Uterus (tissue), 4 donors: ENCODE results near the gene HCN2. TPM values are rescaled to one million over a fixed set of nuclear protein-coding genes. Genes with fewer than 3 reads are reported as not detected.

ENCODE experiments used
- DNase-seq, 2 donors: peaks; one replicate each; pipeline ENCODE4 v3.0.0-alpha.2; 2019 to 2020
- H3K27ac ChIP-seq, 2 donors: fragments of 200-600 bp; sonication (generic); 1 replicate in 1 of 2; 2 replicates in 1 of 2; pipeline ENCODE4 v1.5.1; 2016 to 2018
- H3K27me3 ChIP-seq, 2 donors: fragments of 200-600 bp; sonication (generic); one replicate each; pipeline ENCODE4 v1.5.1; 2018 to 2019; ENCODE audit warnings: control low read depth in 1 of 2
- H3K36me3 ChIP-seq, 2 donors: fragments of 200-600 bp; sonication (generic); one replicate each; pipeline ENCODE4 v1.5.1; 2019; ENCODE audit warnings: control low read depth in 1 of 2
- H3K4me1 ChIP-seq, 2 donors: fragments of 200-600 bp; sonication (generic); one replicate each; pipeline ENCODE4 v1.5.1; 2018 to 2019; ENCODE audit warnings: control low read depth in 1 of 2
- H3K4me3 ChIP-seq, 2 donors: fragments of 200-600 bp; sonication (generic); 1 replicate in 1 of 2; 2 replicates in 1 of 2; pipeline ENCODE4 v1.5.1; 2018 to 2019; ENCODE audit warnings: mild to moderate bottlenecking in 1 of 2
- H3K9me3 ChIP-seq, 2 donors: fragments of 200-600 bp; sonication (generic); one replicate each; pipeline ENCODE4 v1.5.1; 2019; ENCODE audit warnings: control low read depth in 1 of 2
- POLR2A ChIP-seq, 2 donors: fragments of 450-650 bp; IDR thresholded peaks; one replicate each; pipeline ENCODE4 v1.6.1; 2016; ENCODE audit warnings: antibody characterized with exemption in 2 of 2, mild to moderate bottlenecking in 1 of 2, moderate library complexity in 1 of 2
- intact Hi-C: fragments of 100-400 bp; cut with DNase I; formaldehyde crosslinking; loops from one replicate; pipeline ENCODE4 v1.15.1; 2023; ENCODE audit warnings: low total_unique reads
- total RNA-seq, 4 donors: library from RNA; depleted of rRNA in 3 of 4; stranded (reverse); fragments of >200 nt in 3 of 4; gene quantifications; one replicate each; pipeline versions ENCODE4 v1.1.0 to v1.2.4, GENCODE V29; 2014 to 2023
- TF ChIP-seq, protein P1 (sequence below), 4 experiments: fragments of 200-600 bp in 2 of 4; fragments of 450-650 bp in 2 of 4; sonication (generic) in 2 of 4; IDR thresholded peaks; one replicate each; pipeline ENCODE4 v1.5.1; 2016 to 2019; ENCODE audit warnings: antibody characterized with exemption in 4 of 4, mild to moderate bottlenecking in 2 of 4, moderate library complexity in 1 of 4
- donor health status: DM: yes; HTN: yes; CAD: no.

Gene HCN2
- total RNA-seq, 4 donors from 2014 or later, result 0.83 TPM; not detected in 3

DNA sequence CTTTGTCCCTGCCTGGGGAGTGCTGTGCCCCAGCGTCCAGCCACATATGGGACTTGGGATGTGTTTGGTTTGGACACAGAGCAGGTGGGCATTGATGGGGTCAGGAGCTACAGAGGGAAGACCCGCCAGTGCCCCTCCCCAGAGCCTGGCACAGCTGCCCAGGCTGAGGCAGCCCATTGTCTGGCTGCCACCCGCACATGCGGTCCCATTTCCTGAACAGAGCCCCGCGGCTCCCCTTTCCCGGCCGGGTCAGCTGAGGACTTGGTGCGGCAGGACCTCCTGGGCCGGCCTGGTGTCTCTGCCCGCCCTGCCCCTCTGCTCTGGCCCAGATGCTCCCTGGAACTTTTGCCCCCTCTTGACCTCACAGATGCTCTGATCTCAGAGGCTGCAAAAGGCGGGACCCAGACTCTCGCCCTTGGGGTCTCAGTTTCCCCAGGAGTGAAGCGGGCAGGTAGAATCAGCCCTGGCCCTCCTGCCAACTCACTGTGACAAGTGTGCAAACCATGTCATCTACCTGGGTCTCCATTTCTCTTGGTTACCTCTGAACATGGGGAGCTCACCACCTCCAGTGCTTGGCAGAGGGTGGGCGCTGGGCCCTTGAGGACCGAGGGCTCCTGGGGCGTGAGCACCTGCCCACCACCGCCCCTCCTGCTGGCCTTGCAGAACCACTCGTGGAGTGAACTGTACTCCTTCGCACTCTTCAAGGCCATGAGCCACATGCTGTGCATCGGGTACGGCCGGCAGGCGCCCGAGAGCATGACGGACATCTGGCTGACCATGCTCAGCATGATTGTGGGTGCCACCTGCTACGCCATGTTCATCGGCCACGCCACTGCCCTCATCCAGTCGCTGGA, 17.8 kb downstream of the HCN2 start:
- Histone ChIP-seq H3K9me3 (no peaks in the 10 kb centered on the region), H3K4me3 (no peak overlapping the region), H3K36me3 (no peaks in the 10 kb centered on the region), H3K27me3 (no peaks in the 10 kb centered on the region), H3K27ac (no peak overlapping the region), H3K4me1 (no peaks in the 10 kb centered on the region)
- DNase-seq, result no peak
- TF ChIP-seq, protein P1, sequence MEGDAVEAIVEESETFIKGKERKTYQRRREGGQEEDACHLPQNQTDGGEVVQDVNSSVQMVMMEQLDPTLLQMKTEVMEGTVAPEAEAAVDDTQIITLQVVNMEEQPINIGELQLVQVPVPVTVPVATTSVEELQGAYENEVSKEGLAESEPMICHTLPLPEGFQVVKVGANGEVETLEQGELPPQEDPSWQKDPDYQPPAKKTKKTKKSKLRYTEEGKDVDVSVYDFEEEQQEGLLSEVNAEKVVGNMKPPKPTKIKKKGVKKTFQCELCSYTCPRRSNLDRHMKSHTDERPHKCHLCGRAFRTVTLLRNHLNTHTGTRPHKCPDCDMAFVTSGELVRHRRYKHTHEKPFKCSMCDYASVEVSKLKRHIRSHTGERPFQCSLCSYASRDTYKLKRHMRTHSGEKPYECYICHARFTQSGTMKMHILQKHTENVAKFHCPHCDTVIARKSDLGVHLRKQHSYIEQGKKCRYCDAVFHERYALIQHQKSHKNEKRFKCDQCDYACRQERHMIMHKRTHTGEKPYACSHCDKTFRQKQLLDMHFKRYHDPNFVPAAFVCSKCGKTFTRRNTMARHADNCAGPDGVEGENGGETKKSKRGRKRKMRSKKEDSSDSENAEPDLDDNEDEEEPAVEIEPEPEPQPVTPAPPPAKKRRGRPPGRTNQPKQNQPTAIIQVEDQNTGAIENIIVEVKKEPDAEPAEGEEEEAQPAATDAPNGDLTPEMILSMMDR (IDR thresholded peaks at IDR 0.05), result no peak
- TF ChIP-seq POLR2A (IDR thresholded peaks at IDR 0.05), result no peak
- intact Hi-C loops, result no loop called here

DNA sequence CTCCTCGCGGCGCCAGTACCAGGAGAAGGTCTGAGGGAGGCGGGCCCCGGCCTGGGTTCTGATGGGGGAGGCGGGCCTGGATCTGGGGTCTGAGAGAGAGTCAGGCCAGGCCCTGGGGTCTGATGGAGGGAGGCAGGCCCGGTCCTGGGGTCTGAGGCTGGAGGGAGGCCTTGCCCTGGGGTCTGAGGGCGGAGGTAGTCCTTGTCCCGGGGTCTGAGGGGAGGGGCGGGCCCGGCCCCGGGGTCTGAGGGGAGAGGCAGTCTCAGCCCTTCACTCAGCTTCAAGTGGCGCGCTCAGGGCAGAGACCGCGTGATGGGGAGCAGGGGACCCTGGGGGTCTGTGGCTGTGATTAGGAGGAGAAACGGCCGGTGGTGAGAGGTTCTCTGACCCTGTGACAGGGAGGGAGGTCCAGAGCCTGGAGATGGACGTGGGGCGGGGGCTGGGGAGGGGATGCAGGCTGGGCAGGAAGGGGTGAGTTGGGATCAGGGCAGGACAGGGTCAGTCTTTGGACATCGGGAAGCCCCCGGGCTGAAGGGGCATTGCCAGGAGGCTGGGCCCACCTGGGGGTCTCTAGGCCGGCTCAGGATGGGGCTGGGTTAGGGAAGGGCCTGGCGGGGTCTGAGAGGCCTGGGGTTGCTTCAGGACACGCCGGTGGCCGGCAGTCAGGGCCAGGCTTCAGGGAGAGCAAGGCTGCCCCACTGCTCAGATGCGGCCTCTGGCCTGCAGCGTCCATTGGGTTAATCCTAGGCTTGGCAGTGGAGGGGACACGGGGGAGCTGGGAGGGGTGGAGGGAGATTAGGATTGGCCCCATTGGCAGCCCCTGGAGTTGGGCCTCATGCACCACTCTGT, 18.7 kb downstream of the HCN2 start:
- Histone ChIP-seq H3K27me3 (no peaks in the 10 kb centered on the region), H3K4me3 (no peak overlapping the region), H3K27ac (no peak overlapping the region), H3K36me3 (no peaks in the 10 kb centered on the region), H3K9me3 (no peaks in the 10 kb centered on the region), H3K4me1 (no peaks in the 10 kb centered on the region)
- TF ChIP-seq POLR2A (IDR thresholded peaks at IDR 0.05), result no peak
- TF ChIP-seq, protein P1 (IDR thresholded peaks at IDR 0.05), result no peak
- intact Hi-C loops, result no loop called here
- no peak for DNase-seq

DNA sequence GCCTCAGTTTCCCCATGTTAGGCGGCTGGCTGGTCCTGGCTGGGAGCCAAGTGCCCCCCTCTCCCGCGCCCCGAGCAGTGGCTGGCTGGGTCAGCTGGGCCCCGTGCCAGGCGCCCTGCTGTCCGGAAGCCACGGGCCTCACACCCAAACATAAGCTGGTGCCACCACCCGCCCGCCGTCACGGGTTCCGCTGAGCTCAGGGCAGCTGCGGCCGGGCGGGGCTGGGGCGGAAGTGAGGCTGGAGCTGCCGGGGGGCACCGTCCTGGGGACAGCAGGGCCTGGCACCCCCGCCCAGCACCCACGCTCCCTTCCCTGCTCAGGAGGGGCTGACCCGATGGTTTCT, 19.3 kb downstream of the HCN2 start:
- H3K9me3 ChIP-seq, result no peaks in the 10 kb centered on the region
- no peak overlapping the region for H3K27ac ChIP-seq
- H3K4me1 ChIP-seq, result no peaks in the 10 kb centered on the region
- intact Hi-C loops, result no loop called here
- H3K27me3 ChIP-seq, result no peaks in the 10 kb centered on the region
- no peak for DNase-seq
- TF ChIP-seq, protein P1 (IDR thresholded peaks at IDR 0.05), result no peak
- TF ChIP-seq POLR2A (IDR thresholded peaks at IDR 0.05), result no peak
- H3K4me3 ChIP-seq, result no peak overlapping the region
- H3K36me3 ChIP-seq, result no peaks in the 10 kb centered on the region

DNA sequence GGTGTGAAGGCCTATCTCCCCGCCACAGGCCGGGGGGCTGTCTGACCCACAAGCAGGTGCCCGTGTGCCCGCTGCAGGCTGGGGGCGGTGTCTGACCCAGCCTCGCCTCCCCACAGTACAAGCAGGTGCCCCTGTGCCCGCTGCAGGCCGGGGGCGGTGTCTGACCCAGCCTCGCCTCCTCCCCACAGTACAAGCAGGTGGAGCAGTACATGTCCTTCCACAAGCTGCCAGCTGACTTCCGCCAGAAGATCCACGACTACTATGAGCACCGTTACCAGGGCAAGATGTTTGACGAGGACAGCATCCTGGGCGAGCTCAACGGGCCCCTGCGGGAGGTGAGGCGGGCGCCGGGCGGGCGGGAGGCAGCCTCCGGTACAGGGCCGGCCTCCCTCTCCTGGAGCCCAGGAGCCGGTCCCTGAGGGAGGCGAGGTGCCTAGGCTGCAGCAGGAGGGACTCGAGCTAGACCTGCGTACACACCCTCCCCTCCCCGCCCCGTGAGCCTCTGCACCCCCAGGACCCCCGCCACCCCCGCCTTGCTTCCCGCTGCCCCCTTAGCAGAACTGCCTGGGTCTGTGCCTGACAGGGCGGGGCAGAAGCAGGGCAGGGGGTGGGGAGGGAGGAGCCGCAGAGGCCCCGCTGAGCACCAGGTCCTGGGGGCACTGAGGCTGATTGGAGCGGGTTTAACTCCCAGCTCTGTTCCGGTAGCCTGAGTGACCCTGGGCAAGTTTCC, 20.6 kb downstream of the HCN2 start:
- Histone ChIP-seq H3K9me3 (no peaks in the 10 kb centered on the region), H3K4me1 (no peaks in the 10 kb centered on the region), H3K36me3 (no peaks in the 10 kb centered on the region), H3K4me3 (no peak overlapping the region), H3K27me3 (no peaks in the 10 kb centered on the region), H3K27ac (no peak overlapping the region)
- intact Hi-C loops, result no loop called here
- DNase-seq, result no peak
- TF ChIP-seq POLR2A (IDR thresholded peaks at IDR 0.05), result no peak
- TF ChIP-seq, protein P1 (IDR thresholded peaks at IDR 0.05), result no peak
